Measurements from ENCODE around the gene NUAK2.
"Not testable (repeated sequence)": the region's sequence is repeated elsewhere in the genome, so short reads cannot be mapped to it uniquely, and the experiment has no call there.

The NUAK2 gene

GRCh38 chr1:205298191-205298994 is 23.2 kb downstream of the NUAK2 start:
- DNase-seq (ENCODE audit: low read depth, low spot score): peak; percentile 86

GRCh38 chr1:205297546-205298177 is 23.9 kb downstream of the NUAK2 start:
- not testable (repeated sequence) for DNase-seq (ENCODE audit: low read depth, low spot score)

- DNase-seq (ENCODE audit: low read depth, low spot score): no peak
Measured at GRCh38 chr1:205296154-205296553, 25.4 kb downstream of the NUAK2 start.

- DNase-seq (ENCODE audit: low read depth, low spot score): no peak
Measured at GRCh38 chr1:205294934-205295333, 26.6 kb downstream of the NUAK2 start.

- DNase-seq (ENCODE audit: low read depth, low spot score): peak; percentile 90
Measured at GRCh38 chr1:205294175-205294917, 27.2 kb downstream of the NUAK2 start.

GRCh38 chr1:205293350-205294074 is 28.0 kb downstream of the NUAK2 start:
- no peak for DNase-seq (ENCODE audit: low read depth, low spot score)

- no peak for DNase-seq (ENCODE audit: low read depth, low spot score)
Measured at GRCh38 chr1:205291596-205291995, 29.9 kb downstream of the NUAK2 start.

GRCh38 chr1:205287767-205288559 is 33.6 kb downstream of the NUAK2 start:
- DNase-seq (ENCODE audit: low read depth, low spot score): no peak

- no peak for DNase-seq (ENCODE audit: low read depth, low spot score)
Measured at GRCh38 chr1:205287076-205287475, 34.5 kb downstream of the NUAK2 start.

GRCh38 chr1:205286335-205286950 is 35.1 kb downstream of the NUAK2 start:
- no peak for DNase-seq (ENCODE audit: low read depth, low spot score)

GRCh38 chr1:205285381-205286101 is 36.0 kb downstream of the NUAK2 start:
- DNase-seq (ENCODE audit: low read depth, low spot score): no peak

GRCh38 chr1:205284420-205285144 is 37.0 kb downstream of the NUAK2 start:
- peak; percentile 89 for DNase-seq (ENCODE audit: low read depth, low spot score)

- no peak for DNase-seq (ENCODE audit: low read depth, low spot score)
Measured at GRCh38 chr1:205283270-205284147, 38.0 kb downstream of the NUAK2 start.

- DNase-seq (ENCODE audit: low read depth, low spot score): not testable (repeated sequence)
Measured at GRCh38 chr1:205280666-205281395, 40.7 kb downstream of the NUAK2 start.

- DNase-seq (ENCODE audit: low read depth, low spot score): no peak
Measured at GRCh38 chr1:205279986-205280385, 41.6 kb downstream of the NUAK2 start.

GRCh38 chr1:205276689-205277065 is 44.9 kb downstream of the NUAK2 start:
- DNase-seq (ENCODE audit: low read depth, low spot score): no peak

- no peak for DNase-seq (ENCODE audit: low read depth, low spot score)
Measured at GRCh38 chr1:205275916-205276688, 45.4 kb downstream of the NUAK2 start.

Measured in iPS DF 19.7 (cell line).